A549 (cell line): ENCODE measurements around the gene TRPM2. TPM values are rescaled to one million over a fixed set of nuclear protein-coding genes. Genes with fewer than 3 reads are reported as not detected.
"Not testable (repeated sequence)": the region's sequence is repeated elsewhere in the genome, so short reads cannot be mapped to it uniquely, and the experiment has no call there.

Source experiments
- ATAC-seq, 2 experiments: fragments of 200-7000 bp in 1 of 2; fragments of >200 bp in 1 of 2; cut with Nextera tagmentation in 1 of 2; cut with Tn5 transposase in 1 of 2; 3 replicates each; pipeline versions ENCODE4 v1.8.0 to v1.9.1; 2018 to 2020; ENCODE audit warnings: mild to moderate bottlenecking in 1 of 2, moderate library complexity in 1 of 2
- CTCF ChIA-PET: fragments of 300-600 bp; sonication (Branson Sonifier 250); formaldehyde crosslinking; extraction: SDS; loops from one replicate; lab custom pipeline; 2021; ENCODE audit warnings: antibody characterized with exemption, inconsistent platforms; lab: Yijun Ruan, JAX
- POLR2A ChIA-PET: fragments of 350-600 bp; formaldehyde crosslinking; extraction: SDS; loops from one replicate; lab custom pipeline; 2021; ENCODE audit warnings: antibody characterized with exemption, inconsistent platforms; lab: Yijun Ruan, JAX
- DNase-seq, 2 experiments: peaks; one replicate each; pipeline versions ENCODE4 v3.0.0 to v3.0.0-alpha.2; 2011 to 2016; ENCODE audit warnings: low read depth in 1 of 2, low spot score in 1 of 2
- FAIRE-seq: peaks from 2 replicates; lab custom pipeline; 2011; peaks lifted over from hg19 to GRCh38; lab: Jason Lieb, UNC
- H3K27ac ChIP-seq, 2 experiments: fragments of >200 bp; sonication (Bioruptor Twin); formaldehyde crosslinking; 3 replicates each; pipeline ENCODE4 v1.5.1; 2016 to 2017
- H3K4me1 ChIP-seq: fragments of >200 bp; sonication (Bioruptor Twin); formaldehyde crosslinking; 3 replicates; pipeline ENCODE4 v1.6.1; 2016
- H3K4me2 ChIP-seq: fragments of >200 bp; sonication (Bioruptor Twin); formaldehyde crosslinking; 3 replicates; pipeline ENCODE4 v1.6.1; 2016
- H3K4me3 ChIP-seq: fragments of >200 bp; sonication (Bioruptor Twin); formaldehyde crosslinking; 3 replicates; pipeline ENCODE4 v1.5.1; 2016
- H3K9me3 ChIP-seq: fragments of >200 bp; sonication (Bioruptor Twin); formaldehyde crosslinking; 3 replicates; pipeline ENCODE4 v1.6.1; 2016
- BCL3 ChIP-seq: fragments of >200 bp; sonication (Bioruptor Twin); formaldehyde crosslinking; IDR thresholded peaks from 3 replicates; pipeline ENCODE4 v1.6.1; 2016
- CHD2 ChIP-seq: fragments of 150-350 bp; IDR thresholded peaks from 2 replicates; pipeline ENCODE4 v1.6.1; 2014; ENCODE audit warnings: low read length; ENCODE audit not compliant: partially characterized antibody
- CHD4 ChIP-seq: fragments of 200-600 bp; sonication (generic); IDR thresholded peaks from 2 replicates; pipeline ENCODE4 v1.6.1; 2016; ENCODE audit warnings: antibody characterized with exemption, mild to moderate bottlenecking, borderline replicate concordance
- EHF ChIP-seq: fragments of 250-450 bp; sonication (Bioruptor Pico); IDR thresholded peaks from 2 replicates; pipeline ENCODE4 v1.5.0; 2020; ENCODE audit warnings: mild to moderate bottlenecking
- ELK1 ChIP-seq: fragments of 150-350 bp; IDR thresholded peaks from 2 replicates; pipeline ENCODE4 v1.6.1; 2014; ENCODE audit warnings: low read depth, mild to moderate bottlenecking, low read length
- EP300 ChIP-seq, 2 experiments: fragments of >200 bp; sonication (Bioruptor Twin); formaldehyde crosslinking; IDR thresholded peaks; 2 replicates in 1 of 2; 3 replicates in 1 of 2; pipeline ENCODE4 v1.6.1; 2016 to 2017
- GATA3 ChIP-seq: IDR thresholded peaks from 2 replicates; pipeline ENCODE4 v1.6.1; 2012; ENCODE audit warnings: borderline replicate concordance
- HMGXB4 ChIP-seq: fragments of 250-450 bp; sonication (Bioruptor Pico); IDR thresholded peaks from 2 replicates; pipeline ENCODE4 v1.5.0; 2021; ENCODE audit warnings: mild to moderate bottlenecking, moderate library complexity, borderline replicate concordance
- HOXB5 ChIP-seq: fragments of 250-450 bp; sonication (Bioruptor Pico); IDR thresholded peaks from 2 replicates; pipeline ENCODE4 v1.5.0; 2020; ENCODE audit warnings: mild to moderate bottlenecking, moderate library complexity
- JUN ChIP-seq, 2 experiments: fragments of >200 bp; sonication (Bioruptor Twin); formaldehyde crosslinking; IDR thresholded peaks; 2 replicates in 1 of 2; 3 replicates in 1 of 2; pipeline ENCODE4 v1.6.1; 2016 to 2017
- NPAS2 ChIP-seq: fragments of 250-450 bp; sonication (Bioruptor Pico); IDR thresholded peaks from 2 replicates; pipeline ENCODE4 v1.8.0; 2022; ENCODE audit warnings: mild to moderate bottlenecking, moderate library complexity, borderline replicate concordance
- NR3C1 ChIP-seq: fragments of >200 bp; sonication (Bioruptor Twin); formaldehyde crosslinking; IDR thresholded peaks from 3 replicates; pipeline ENCODE4 v1.6.1; 2017
- PBX3 ChIP-seq: IDR thresholded peaks from 2 replicates; pipeline ENCODE4 v1.6.1; 2012
- RCOR1 ChIP-seq: fragments of 150-350 bp; IDR thresholded peaks from 2 replicates; pipeline ENCODE4 v1.6.1; 2014; ENCODE audit warnings: antibody characterized with exemption, low read length, low read depth
- SREBF2 ChIP-seq: fragments of 450-650 bp; IDR thresholded peaks from 2 replicates; pipeline ENCODE4 v1.6.1; 2014; ENCODE audit warnings: mild to moderate bottlenecking, moderate library complexity
- TFCP2L1 ChIP-seq: fragments of 250-450 bp; sonication (Bioruptor Pico); IDR thresholded peaks from 2 replicates; pipeline ENCODE4 v1.5.0; 2021; ENCODE audit warnings: mild to moderate bottlenecking
- ZFP36 ChIP-seq: fragments of 450-650 bp; IDR thresholded peaks from 2 replicates; pipeline ENCODE4 v1.6.1; 2014; ENCODE audit warnings: borderline replicate concordance; ENCODE audit not compliant: partially characterized antibody
- WGBS: methylation state at CpG from one replicate; pipeline ENCODE4 v1.1.6; 2017; ENCODE audit errors: missing lambda C conversion rate; 5-methylcytosine and 5-hydroxymethylcytosine counted together
- polyA plus RNA-seq, 4 experiments: library from polyadenylated mRNA; depleted of rRNA in 3 of 4; stranded (reverse); fragments of >200 nt; fragmentation: RNase III in 1 of 4; extraction: RNeasy Plus Mini Kit Qiagen cat#74134 plus additional on column Dnase treatment in 1 of 4; gene quantifications; 2 replicates in 3 of 4; 3 replicates in 1 of 4; pipeline ENCODE4 v1.2.3, GENCODE V29; 2011 to 2017
- TF ChIP-seq, protein P1 (sequence below): IDR thresholded peaks from 2 replicates; pipeline ENCODE4 v1.6.1; 2012; ENCODE audit warnings: low read depth, borderline replicate concordance
- TF ChIP-seq, protein P2 (sequence below): IDR thresholded peaks from 2 replicates; pipeline ENCODE4 v1.6.1; 2012

The TRPM2 gene
- polyA plus RNA-seq, 2 of the 4 experiments (the other 2 are of a cell fraction): 3.2 to 5.5 TPM

DNA sequence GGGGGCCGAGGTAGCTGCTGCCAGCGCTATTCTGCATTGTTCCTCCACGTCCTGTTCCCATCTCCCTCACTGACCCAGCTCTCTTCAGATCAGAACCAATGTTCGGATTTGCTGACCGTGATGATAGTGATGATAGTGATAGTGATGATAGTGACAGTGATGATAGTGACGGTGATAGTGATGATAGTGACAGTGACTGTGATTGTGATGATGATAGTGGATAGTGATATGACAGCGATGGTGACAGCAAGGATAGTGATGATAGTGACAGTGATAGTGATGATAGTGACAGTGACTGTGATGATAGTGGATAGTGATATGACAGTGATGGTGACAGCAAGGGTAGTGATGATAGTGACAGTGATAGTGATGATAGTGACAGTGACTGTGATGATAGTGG, 51.1 kb downstream of the TRPM2 start:
- H3K27ac ChIP-seq, H3K4me3 ChIP-seq, H3K9me3 ChIP-seq, H3K4me2 ChIP-seq, POLR2A ChIA-PET, FAIRE-seq, ATAC-seq, H3K4me1 ChIP-seq, DNase-seq, CTCF ChIA-PET: not testable (repeated sequence)
- 75% methylated on average over 7 of the region's 7 CpGs for WGBS

DNA sequence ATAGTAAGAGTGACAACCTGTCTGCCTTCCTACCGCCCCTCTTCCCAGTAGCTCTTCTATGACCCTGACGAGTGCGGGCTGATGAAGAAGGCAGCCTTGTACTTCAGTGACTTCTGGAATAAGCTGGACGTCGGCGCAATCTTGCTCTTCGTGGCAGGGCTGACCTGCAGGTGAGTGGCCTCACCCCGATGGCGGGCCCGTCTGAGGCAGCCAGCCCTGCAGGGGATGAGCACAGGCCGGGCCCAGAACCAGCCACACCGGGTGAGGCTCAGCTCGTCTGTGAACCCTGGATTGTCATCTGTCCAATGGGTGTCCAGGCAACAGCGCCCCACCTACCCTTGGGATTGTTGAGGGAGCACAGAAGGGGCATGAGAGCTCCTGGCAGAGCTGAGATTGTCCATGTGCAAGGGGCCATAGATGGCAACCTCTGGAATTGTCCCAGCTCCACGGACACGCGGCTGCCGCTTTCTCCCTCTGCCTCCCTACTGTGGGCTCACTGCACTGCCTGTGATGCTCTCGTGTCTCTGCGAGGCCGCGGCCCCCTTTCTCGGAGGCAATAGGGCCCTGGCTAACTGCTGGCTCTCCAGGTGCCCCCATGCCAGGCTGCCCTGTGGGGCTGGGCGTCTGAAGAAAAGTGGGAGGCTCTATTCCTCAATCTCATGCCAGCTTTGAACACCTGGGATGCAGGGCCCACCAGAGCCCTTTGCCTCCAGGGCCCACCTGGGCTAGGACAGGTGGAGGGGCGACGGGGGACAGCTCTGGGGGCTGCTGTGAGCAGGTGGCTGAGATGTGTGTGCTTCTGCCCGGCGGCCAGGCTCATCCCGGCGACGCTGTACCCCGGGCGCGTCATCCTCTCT, 51.9 kb downstream of the TRPM2 start:
- FAIRE-seq (no peak), ATAC-seq (no peak)
- Histone ChIP-seq H3K4me3 (no peak overlapping the region), H3K4me2 (no peak overlapping the region), H3K27ac (no peak overlapping the region)
- ChIA-PET POLR2A (no interaction called here), CTCF (interaction anchor here (0.9 kb wide), 1 partner anchor 28 kb away, joined by 3 read pairs; no protein-coding TSS in a partner anchor)
- WGBS: 73% methylated on average over 22 of the region's 34 CpGs
- no peak for TF ChIP-seq GATA3
- no peak for TF ChIP-seq CHD2
- TF ChIP-seq NR3C1: no peak
- TF ChIP-seq, all 56 proteins: peak for 0
- no peak for DNase-seq
- Histone ChIP-seq H3K9me3 (no peaks in the 10 kb centered on the region; the same call in 2 of the 3 replicates), H3K4me1 (no peaks in the 10 kb centered on the region)

GRCh38 chr21:44405948-44406872, 52.8 kb downstream of the TRPM2 start:
- no peak overlapping the region for H3K4me2 ChIP-seq
- H3K9me3 ChIP-seq: no peaks in the 10 kb centered on the region; the same call in 2 of the 3 replicates
- TF ChIP-seq JUN (IDR thresholded peaks at IDR 0.05) (no peak), ZFP36 (peak; percentile 78)
- TF ChIP-seq, protein P1, sequence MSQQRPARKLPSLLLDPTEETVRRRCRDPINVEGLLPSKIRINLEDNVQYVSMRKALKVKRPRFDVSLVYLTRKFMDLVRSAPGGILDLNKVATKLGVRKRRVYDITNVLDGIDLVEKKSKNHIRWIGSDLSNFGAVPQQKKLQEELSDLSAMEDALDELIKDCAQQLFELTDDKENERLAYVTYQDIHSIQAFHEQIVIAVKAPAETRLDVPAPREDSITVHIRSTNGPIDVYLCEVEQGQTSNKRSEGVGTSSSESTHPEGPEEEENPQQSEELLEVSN: no peak
- ATAC-seq (peak in 1 of 2 experiments; percentile 50; a peak in 3 of 6 replicates), DNase-seq (no peak), FAIRE-seq (no peak)
- WGBS: 67% methylated on average over 24 of the region's 37 CpGs
- ChIA-PET CTCF (interaction anchor here (0.9 kb wide), 1 partner anchor 29 kb away, joined by 3 read pairs; no protein-coding TSS in a partner anchor), POLR2A (no interaction called here)
- H3K27ac ChIP-seq: no peak overlapping the region
- H3K4me3 ChIP-seq: no peak overlapping the region
- no peaks in the 10 kb centered on the region for H3K4me1 ChIP-seq

GRCh38 chr21:44406953-44407352, 53.5 kb downstream of the TRPM2 start:
- POLR2A ChIA-PET: no interaction called here
- FAIRE-seq (no peak), DNase-seq (no peak), ATAC-seq (no peak)
- H3K4me1 ChIP-seq: no peaks in the 10 kb centered on the region
- no peaks in the 10 kb centered on the region; the same call in 2 of the 3 replicates for H3K9me3 ChIP-seq
- no peak overlapping the region for H3K4me3 ChIP-seq
- CTCF ChIA-PET: interaction anchor here (0.6 kb wide), 1 partner anchor 35 kb away, joined by 3 read pairs; no protein-coding TSS in a partner anchor
- WGBS: 51% methylated on average over 8 of the region's 8 CpGs
- H3K27ac ChIP-seq: no peak overlapping the region
- no peak overlapping the region for H3K4me2 ChIP-seq
- TF ChIP-seq, protein P2, sequence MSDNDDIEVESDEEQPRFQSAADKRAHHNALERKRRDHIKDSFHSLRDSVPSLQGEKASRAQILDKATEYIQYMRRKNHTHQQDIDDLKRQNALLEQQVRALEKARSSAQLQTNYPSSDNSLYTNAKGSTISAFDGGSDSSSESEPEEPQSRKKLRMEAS: no peak
- no peak for TF ChIP-seq HOXB5 (CRISPR knock-in tag)
- no peak for TF ChIP-seq RCOR1
- TF ChIP-seq NPAS2: no peak
- no peak for TF ChIP-seq EHF
- TF ChIP-seq BCL3: no peak
- TF ChIP-seq SREBF2: no peak
- TF ChIP-seq TFCP2L1: no peak
- TF ChIP-seq HMGXB4 (CRISPR knock-in tag): no peak
- TF ChIP-seq EP300 (IDR thresholded peaks at IDR 0.05): no peak
- no peak for TF ChIP-seq PBX3
- no peak for TF ChIP-seq CHD4
- no peak for TF ChIP-seq ELK1
- no peak for TF ChIP-seq JUN (IDR thresholded peaks at IDR 0.05)
